ENCODE data around the gene SYNGR4.

Gene SYNGR4

DNA sequence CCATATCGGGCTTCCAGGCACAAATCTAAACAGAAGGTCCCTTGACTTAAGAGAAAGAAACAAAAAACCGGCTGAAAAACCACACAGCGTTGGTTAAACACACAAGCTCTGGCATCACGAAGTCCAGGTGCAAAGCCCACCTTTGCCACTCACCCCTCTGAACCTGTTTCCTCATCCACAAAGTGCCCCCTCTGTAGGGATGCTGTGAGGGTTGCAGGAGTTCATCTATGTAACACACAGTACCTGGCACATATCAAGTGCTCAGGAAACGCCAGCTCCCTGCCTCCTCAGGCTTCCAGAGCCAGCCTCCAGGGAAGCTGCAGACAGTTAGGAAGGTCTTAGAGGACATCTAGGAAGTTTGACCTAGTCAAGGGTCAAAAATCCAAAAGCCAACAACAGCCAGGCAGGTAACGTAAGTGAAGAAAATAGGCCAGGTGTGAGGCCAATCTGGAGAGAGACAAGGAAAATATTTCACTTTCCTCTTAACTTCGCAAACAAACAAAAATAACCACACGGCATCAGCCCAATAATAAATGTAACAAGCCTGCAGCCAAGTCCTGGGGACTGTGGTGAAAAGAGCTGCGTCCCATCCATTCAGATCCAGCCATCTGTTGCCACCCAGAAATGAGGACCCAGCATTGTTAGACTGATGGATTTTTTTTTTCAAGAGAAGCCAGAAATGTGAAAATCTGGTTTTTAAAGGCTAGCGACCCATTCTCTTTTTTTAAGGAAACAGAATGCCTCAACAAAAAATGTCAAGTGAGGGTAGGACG lies 17.2 kb downstream of the SYNGR4 start (continued):
- TF ChIP-seq, protein P1, sequence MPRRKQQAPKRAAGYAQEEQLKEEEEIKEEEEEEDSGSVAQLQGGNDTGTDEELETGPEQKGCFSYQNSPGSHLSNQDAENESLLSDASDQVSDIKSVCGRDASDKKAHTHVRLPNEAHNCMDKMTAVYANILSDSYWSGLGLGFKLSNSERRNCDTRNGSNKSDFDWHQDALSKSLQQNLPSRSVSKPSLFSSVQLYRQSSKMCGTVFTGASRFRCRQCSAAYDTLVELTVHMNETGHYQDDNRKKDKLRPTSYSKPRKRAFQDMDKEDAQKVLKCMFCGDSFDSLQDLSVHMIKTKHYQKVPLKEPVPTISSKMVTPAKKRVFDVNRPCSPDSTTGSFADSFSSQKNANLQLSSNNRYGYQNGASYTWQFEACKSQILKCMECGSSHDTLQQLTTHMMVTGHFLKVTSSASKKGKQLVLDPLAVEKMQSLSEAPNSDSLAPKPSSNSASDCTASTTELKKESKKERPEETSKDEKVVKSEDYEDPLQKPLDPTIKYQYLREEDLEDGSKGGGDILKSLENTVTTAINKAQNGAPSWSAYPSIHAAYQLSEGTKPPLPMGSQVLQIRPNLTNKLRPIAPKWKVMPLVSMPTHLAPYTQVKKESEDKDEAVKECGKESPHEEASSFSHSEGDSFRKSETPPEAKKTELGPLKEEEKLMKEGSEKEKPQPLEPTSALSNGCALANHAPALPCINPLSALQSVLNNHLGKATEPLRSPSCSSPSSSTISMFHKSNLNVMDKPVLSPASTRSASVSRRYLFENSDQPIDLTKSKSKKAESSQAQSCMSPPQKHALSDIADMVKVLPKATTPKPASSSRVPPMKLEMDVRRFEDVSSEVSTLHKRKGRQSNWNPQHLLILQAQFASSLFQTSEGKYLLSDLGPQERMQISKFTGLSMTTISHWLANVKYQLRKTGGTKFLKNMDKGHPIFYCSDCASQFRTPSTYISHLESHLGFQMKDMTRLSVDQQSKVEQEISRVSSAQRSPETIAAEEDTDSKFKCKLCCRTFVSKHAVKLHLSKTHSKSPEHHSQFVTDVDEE (CRISPR knock-in tag; IDR thresholded peaks at IDR 0.05), result no peak
- TF ChIP-seq RARB (CRISPR knock-in tag; IDR thresholded peaks at IDR 0.05) (no peak), TOX (CRISPR knock-in tag; IDR thresholded peaks at IDR 0.05; ENCODE audit: borderline replicate concordance) (no peak), ARNTL (CRISPR knock-in tag; IDR thresholded peaks at IDR 0.05; ENCODE audit: borderline replicate concordance, low read depth) (no peak), ZFP3 (CRISPR knock-in tag; IDR thresholded peaks at IDR 0.05) (no peak), ESRRG (CRISPR knock-in tag; IDR thresholded peaks at IDR 0.05) (no peak), OSR1 (CRISPR knock-in tag; IDR thresholded peaks at IDR 0.05) (no peak), CSDC2 (CRISPR knock-in tag; IDR thresholded peaks at IDR 0.05) (no peak)

DNA sequence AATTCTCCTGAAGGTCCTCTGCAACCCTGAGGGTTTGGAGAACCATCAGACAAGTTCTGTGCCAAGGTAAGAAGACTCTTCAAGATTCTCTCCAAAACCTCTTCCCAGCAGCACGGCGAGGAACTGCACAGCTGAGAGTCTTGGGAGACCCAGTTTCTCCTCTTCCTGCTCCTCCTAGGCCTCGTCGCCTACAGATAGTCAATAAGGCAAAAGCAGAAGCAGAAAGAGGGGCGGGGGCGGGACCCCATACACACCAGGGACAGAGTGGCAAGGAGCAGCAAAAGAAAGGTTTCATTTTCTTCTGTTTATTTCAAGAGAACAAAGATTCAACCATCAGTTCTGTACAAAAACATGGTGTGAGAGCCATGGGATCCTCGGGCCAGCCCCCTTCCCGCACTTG lies 18.1 kb downstream of the SYNGR4 start:
- TF ChIP-seq ZNF565 (CRISPR knock-in tag; conservative IDR thresholded peaks at IDR 0.05; ENCODE audit: low read depth) (no peak), ZC3H10 (CRISPR knock-in tag; IDR thresholded peaks at IDR 0.05) (no peak), ZFP3 (CRISPR knock-in tag; IDR thresholded peaks at IDR 0.05) (no peak), OSR1 (CRISPR knock-in tag; IDR thresholded peaks at IDR 0.05) (no peak), ZNF70 (CRISPR knock-in tag; IDR thresholded peaks at IDR 0.05) (no peak), ZNF8 (CRISPR knock-in tag; IDR thresholded peaks at IDR 0.05) (no peak), RARB (CRISPR knock-in tag; IDR thresholded peaks at IDR 0.05) (no peak), ZFP30 (CRISPR knock-in tag; IDR thresholded peaks at IDR 0.05) (no peak), BACH2 (CRISPR knock-in tag; IDR thresholded peaks at IDR 0.05; ENCODE audit: borderline replicate concordance) (no peak), ARNTL (CRISPR knock-in tag; IDR thresholded peaks at IDR 0.05; ENCODE audit: borderline replicate concordance, low read depth) (no peak)
- TF ChIP-seq, protein P2, sequence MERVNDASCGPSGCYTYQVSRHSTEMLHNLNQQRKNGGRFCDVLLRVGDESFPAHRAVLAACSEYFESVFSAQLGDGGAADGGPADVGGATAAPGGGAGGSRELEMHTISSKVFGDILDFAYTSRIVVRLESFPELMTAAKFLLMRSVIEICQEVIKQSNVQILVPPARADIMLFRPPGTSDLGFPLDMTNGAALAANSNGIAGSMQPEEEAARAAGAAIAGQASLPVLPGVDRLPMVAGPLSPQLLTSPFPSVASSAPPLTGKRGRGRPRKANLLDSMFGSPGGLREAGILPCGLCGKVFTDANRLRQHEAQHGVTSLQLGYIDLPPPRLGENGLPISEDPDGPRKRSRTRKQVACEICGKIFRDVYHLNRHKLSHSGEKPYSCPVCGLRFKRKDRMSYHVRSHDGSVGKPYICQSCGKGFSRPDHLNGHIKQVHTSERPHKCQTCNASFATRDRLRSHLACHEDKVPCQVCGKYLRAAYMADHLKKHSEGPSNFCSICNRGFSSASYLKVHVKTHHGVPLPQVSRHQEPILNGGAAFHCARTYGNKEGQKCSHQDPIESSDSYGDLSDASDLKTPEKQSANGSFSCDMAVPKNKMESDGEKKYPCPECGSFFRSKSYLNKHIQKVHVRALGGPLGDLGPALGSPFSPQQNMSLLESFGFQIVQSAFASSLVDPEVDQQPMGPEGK (CRISPR knock-in tag; IDR thresholded peaks at IDR 0.05; ENCODE audit: borderline replicate concordance), result no peak
- TF ChIP-seq, protein P1 (CRISPR knock-in tag; IDR thresholded peaks at IDR 0.05), result no peak
- TF ChIP-seq, protein P3, sequence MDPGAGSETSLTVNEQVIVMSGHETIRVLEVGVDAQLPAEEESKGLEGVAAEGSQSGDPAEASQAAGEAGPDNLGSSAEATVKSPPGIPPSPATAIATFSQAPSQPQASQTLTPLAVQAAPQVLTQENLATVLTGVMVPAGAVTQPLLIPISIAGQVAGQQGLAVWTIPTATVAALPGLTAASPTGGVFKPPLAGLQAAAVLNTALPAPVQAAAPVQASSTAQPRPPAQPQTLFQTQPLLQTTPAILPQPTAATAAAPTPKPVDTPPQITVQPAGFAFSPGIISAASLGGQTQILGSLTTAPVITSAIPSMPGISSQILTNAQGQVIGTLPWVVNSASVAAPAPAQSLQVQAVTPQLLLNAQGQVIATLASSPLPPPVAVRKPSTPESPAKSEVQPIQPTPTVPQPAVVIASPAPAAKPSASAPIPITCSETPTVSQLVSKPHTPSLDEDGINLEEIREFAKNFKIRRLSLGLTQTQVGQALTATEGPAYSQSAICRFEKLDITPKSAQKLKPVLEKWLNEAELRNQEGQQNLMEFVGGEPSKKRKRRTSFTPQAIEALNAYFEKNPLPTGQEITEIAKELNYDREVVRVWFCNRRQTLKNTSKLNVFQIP (CRISPR knock-in tag; IDR thresholded peaks at IDR 0.05; ENCODE audit: borderline replicate concordance, low read depth), result no peak
- TF ChIP-seq, protein P4, sequence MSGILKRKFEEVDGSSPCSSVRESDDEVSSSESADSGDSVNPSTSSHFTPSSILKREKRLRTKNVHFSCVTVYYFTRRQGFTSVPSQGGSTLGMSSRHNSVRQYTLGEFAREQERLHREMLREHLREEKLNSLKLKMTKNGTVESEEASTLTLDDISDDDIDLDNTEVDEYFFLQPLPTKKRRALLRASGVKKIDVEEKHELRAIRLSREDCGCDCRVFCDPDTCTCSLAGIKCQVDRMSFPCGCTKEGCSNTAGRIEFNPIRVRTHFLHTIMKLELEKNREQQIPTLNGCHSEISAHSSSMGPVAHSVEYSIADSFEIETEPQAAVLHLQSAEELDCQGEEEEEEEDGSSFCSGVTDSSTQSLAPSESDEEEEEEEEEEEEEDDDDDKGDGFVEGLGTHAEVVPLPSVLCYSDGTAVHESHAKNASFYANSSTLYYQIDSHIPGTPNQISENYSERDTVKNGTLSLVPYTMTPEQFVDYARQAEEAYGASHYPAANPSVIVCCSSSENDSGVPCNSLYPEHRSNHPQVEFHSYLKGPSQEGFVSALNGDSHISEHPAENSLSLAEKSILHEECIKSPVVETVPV (CRISPR knock-in tag; IDR thresholded peaks at IDR 0.05), result no peak
- no peak for ATAC-seq

Measured in SK-N-SH treated with all-trans-retinoic acid at 6 μM for 48 hours (cell line).